Right ventricle myocardium superior (tissue), 1 donor: ENCODE measurements around the gene KIF26B. TPM values are rescaled to one million over a fixed set of nuclear protein-coding genes. Genes with fewer than 3 reads are reported as not detected.

ENCODE experiments used
- ATAC-seq: fragments of 200-7000 bp; cut with Tn5 transposase; one replicate; pipeline ENCODE4 v1.9.1; 2020; ENCODE audit warnings: mild to moderate bottlenecking; ENCODE audit not compliant: poor library complexity
- DNase-seq: peaks from one replicate; pipeline ENCODE4 v3.0.0-alpha.2; 2020
- intact Hi-C: fragments of 100-400 bp; cut with DNase I; formaldehyde crosslinking; loops from one replicate; pipeline ENCODE4 v1.11.2; 2022
- total RNA-seq: library from RNA; stranded (reverse); fragmentation: NEBNext Ultra II Directional; extraction: Animal tissue kit (Norgen Biotek cat#: 25700); gene quantifications from one replicate; pipeline ENCODE4 v1.2.1, GENCODE V29; 2021
- donor health status: DM: no; HTN: yes; CAD: no; lungs with severe emphysema.

KIF26B gene
- total RNA-seq, 1 donor from 2014 or later, result 2.4 TPM

DNA sequence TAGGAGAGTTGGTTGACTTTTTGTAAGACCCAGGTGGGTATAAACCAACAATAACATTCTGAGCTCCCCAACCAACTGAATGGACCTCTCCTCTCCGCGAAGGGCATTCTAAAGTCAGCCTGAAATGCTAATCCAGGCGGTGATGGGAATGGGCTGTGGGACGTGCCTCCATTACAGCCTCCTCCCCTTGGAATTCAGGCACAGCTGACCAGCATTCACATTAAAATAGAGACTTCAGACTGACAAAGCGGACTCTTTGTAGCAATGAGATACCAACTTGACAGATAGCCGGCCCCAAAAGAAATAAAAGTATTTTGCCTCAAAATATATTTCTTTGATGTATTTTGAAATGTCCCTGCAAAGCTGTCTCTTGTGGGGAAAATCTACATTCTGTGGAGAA lies 101.7 kb downstream of the KIF26B start:
- DNase-seq (no peak), ATAC-seq (no peak)
- intact Hi-C loops, result no loop called here

DNA sequence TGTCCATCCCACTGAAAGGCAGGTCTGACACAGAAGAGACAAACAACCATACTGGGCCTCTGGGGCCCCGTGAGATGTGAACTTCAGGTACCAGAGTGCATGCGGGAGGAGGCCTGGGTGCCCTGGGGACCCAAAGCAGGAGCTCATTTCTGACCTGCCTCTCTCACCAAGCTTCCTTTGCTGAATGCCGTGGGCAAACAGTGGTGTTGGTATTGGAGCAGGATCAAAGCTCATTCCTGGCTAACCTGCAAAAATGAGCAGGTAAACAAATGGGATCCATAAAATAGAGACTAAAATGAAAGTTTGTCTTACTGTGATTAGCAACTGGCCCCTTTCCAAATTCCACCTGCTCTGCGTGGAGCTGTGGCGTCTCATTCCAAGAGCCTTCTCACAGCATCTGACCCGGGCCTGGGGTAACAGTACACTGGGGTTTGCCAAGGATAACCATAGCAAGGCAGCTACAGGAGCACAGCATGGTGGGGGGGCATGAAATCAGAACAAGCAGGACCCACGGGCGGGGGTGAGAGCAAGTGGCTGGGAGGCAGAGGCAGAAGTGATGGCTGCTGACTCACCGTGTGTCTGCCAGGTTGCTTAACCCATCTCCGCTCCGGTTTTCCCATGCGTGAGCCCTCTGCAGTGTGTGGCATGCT lies 103.6 kb downstream of the KIF26B start:
- intact Hi-C loops, result no loop called here
- DNase-seq, result no peak
- no peak for ATAC-seq

DNA sequence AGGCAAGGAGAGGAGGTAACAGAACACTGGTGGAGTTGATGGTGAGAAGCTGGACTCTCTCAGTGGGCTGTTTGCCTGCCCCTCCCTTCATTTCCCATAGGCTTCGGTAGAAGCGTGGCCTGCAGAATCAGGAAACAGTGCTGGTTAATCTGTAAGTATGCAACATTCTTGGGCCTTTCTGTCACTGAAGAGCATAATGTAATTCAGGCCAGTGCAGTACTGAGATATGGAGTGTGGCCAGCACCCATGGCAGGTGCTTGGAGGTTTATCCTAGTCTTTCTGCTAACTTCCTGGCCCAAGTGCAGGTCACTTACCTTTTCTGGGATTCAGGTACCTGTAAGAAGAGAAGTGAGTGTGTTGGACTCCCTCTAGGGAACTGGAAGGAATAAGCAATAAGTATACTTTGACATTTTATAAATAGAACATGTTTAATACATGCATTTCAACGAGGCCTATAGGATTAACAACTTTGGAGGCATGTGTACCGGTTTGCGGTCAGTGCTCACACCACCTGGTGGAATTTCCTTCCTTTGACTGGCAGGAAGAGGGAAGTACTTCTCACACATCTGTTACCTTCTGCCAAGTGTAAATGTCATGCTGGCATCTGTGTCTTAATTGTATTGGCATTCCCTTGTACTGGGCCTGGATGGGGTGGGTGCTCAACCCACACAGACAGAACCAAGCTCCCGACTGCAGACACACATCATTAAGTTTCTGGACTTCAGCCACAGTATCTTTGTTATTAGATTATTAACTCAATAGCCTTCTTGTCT lies 105.5 kb downstream of the KIF26B start:
- no peak for DNase-seq
- intact Hi-C loops, result no loop called here
- ATAC-seq, result no peak

DNA sequence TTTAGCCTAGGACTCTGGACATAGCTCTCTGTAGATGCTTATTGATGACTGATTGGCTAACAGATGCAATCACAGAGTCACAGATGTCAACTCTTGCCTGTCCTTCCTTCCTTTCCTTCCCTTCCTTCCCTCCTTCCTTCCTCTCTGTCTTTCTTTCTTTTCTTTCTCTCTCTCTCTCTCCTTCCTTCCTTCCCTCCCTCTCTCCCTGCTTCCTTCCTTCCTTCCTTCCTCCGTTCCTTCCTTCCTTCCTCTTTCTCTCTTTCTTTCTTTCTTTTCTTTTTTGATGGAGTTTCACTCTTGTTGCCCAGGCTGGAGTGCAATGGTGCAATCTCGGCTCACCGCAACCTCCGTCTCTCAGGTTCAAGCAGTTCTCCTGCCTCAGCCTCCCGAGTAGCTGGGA lies 106.1 kb downstream of the KIF26B start:
- ATAC-seq (no peak), DNase-seq (no peak)
- intact Hi-C loops, result no loop called here

DNA sequence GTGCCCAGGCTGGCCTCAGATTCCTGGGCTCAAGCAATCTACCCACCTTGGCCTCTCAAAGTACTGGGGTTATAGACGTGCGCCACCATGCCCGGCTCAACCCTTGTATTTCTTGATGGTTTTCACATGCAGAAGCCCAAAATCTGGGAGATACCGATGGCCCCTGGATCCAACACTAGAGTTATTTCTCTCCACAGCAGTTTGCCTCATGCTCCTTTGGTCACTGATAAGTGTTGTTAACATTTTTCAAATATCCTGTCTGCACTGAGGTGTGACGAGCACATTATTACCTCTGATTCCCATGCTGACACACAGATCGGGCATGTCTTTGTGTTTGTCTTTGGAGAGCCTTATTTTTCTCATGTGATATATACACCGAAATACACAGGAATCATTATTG lies 107.0 kb downstream of the KIF26B start:
- DNase-seq (no peak), ATAC-seq (no peak)
- intact Hi-C loops, result no loop called here

DNA sequence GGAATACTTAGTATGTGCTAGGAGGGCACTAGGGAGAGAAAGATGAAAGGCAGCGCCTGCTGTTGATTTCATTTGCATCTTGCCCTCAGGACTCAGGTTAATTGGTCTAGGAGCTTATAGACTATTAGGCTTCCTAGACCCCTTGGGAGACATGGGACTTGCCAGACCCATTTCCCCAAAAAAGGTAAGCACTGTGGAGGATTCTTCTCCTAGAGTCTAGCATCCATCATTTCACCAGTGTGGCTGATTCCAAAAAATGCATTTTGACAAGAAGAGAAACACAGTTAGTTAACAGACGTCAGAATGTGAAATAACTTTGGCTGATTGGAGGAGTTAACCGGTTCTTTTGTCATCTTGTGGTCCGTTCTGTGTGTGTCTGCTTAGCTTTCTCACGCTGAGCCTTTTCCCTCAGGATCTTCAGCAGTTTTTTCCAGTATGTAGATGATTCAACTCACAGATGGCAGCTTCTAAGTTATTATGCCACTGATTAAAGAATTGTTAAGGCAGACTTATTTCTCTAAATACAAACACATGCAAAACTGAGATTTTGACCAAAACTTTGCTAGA lies 108.8 kb downstream of the KIF26B start:
- ATAC-seq, result no peak
- intact Hi-C loops, result no loop called here
- DNase-seq, result no peak

DNA sequence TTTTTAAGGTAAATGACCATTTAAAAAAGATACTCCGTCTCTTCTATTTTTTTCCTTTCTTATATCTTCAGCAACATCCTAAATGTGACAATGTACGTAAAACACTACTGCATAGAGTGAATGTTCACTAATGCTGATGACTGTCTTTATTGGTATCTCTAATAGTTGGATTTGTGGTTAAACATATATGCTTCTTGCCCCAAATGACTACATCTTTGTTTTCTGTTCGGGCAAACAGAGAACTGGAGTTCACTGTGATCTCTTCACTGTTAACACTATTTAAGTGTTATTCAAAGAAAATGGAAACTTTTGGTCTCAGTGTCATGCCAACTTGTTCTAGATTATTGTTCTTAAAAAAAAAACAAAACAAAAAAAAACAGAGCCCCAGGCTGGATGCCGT lies 109.4 kb downstream of the KIF26B start:
- no peak for DNase-seq
- intact Hi-C loops, result no loop called here
- no peak for ATAC-seq

DNA sequence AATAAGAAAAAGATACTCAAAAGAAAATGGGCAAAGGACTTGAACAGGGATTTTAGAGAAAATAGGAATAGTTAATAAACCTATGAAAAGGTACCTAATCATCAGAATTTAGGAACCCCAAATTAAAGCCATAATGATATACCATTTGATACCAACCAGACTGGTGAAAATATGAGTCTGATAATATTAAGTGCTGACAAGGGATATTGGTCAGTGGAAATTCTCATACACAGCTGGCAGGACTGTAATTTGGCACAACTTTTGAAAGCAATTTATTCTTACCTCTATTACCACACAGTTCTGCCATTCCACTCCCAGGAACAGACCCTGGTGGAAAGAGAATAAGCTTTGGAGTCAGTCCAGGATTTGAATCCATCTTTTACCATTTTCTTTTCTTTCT lies 111.3 kb downstream of the KIF26B start:
- intact Hi-C loops, result no loop called here
- DNase-seq (no peak), ATAC-seq (no peak)

DNA sequence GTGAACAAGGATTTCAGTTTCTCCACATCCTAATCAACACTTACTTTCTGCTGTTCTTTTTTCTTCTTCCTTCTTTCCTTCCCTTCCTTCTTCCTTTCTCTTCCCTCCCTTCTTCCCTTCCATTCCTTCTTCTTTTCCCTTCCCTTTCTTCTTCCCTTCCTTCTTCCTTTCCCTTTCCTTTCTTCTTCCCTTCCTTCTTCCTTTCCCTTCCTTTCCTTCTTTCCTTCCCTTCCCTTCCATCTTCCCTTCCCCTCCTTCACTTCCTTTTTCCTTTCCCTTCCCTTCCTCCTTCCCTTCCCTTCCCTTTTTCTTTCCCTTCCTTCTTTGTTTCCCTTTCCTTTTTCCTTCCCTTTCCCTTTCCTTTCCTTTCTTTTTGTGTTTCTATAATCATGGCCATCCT lies 115.3 kb downstream of the KIF26B start:
- intact Hi-C loops, result no loop called here
- ATAC-seq, result no peak
- no peak for DNase-seq

DNA sequence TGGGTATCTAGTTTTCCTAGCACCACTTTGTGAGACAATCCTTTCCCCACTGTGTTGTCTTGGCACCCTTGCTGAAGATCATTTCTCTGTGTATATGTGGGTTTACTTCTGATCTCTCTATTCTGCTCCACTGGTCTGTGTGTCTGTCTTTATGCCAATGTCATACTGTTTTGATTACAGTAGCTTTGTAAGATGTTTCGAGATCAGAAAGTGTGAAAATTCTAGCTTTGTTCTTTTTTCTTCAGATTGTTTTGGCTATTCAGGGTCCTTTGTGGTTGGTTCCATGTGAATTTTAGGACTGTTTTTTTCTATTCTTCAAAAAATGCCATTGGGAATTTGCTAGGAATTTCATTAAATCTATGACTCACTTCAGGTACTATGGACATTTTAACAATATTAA lies 116.2 kb downstream of the KIF26B start:
- no peak for DNase-seq
- ATAC-seq, result no peak
- intact Hi-C loops, result no loop called here

DNA sequence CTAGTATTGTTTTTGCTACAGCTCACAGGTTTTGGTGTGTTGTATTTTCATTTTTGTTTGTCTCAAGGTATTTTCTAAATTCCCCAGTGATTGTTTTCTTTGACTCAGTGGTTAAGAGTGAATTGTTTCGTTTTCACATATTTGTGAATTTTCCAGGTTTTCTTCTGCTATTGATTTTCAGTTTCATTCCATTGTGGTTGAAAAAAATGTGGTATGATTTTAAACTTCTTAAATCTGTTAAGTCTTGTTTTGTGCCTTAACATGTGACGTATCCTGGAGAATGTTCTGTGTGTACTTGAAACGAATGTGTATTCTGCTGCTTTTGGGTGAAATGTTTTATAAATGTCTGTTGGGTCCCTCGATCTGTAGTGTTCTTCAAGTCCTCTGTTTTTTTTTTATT lies 117.9 kb downstream of the KIF26B start:
- DNase-seq, result no peak
- intact Hi-C loops, result no loop called here
- ATAC-seq, result no peak

DNA sequence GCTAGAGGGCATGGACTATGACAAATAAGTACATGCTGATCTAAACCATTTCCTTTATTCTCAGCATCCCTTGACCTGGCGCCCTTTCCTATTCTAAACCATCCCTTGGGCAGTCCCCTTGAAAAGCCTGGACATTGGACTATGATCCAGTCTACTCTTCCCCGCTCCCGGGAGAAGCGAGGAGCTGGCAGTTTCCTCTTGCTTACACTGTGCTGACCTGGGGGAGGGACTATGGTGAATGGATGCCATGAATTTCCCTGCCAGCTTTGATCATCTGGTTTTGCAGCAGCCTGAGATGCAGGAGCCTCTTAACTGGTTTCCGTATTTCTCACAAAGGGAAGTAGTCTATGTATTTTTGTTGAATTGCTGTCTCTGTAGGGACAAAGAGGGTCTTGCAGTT lies 121.7 kb downstream of the KIF26B start:
- intact Hi-C loops, result no loop called here
- ATAC-seq, result no peak

DNA sequence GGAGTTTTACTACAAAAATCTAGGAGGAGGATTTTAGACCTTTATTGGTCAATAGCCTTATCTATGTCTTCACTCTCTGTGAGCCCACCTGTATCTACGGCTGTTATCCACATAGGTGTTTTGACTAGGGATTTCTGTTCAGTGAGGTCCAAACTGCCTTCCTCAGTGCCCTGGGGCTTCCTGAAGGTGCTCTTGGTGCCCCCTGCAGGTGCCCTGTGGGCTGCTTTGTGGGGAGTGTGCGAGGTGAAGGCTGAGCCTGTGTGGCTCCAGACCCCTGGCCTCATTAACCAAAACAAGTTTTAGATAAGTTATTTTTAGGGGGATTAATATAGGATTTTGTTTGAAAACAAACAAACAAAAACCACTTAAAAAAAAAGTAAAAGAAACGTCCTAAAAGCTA lies 122.5 kb downstream of the KIF26B start:
- intact Hi-C loops, result no loop called here
- DNase-seq, result no peak
- ATAC-seq, result no peak

More for the DNA sequence above, 121.7 kb downstream of the KIF26B start:
- no peak for DNase-seq

DNA sequence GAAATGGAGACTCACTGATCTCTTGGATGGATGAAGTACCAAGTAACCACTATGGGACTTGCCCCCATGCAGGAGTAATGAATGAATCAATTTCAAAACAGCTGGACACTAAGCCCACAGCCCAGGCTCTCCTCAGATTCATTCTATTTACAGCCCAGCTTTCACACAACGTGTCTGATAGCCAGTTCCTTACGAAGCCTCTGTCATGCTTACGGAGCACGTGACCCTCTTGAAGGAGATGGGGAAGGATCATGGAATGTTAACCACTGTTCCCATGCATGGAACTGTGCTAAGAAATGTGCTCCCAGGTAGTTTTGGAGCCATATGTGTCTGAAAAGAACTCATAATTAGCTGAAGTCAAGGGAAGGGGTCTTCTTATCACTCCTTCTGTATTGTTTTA lies 124.1 kb downstream of the KIF26B start:
- no peak for DNase-seq
- intact Hi-C loops, result no loop called here
- no peak for ATAC-seq

DNA sequence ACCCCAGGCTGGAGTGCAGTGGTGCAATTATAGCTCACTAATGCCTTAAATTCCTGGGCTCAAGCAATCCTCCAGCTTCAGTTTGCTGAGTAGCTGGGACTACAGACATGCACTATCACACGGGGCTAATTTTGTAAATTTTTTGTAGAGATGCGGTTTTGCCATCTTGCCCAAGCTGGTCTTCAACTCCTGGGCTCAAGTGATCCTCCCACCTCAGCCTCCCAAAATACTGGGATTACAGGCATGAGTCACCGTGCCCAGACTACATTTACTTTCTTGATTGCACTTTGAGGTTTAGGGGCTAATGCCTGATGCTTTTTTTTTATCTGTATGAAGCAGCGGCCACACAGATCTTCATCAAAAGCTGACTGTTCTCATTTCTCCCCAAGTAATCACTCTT lies 124.6 kb downstream of the KIF26B start:
- intact Hi-C loops, result no loop called here
- DNase-seq (no peak), ATAC-seq (no peak)

DNA sequence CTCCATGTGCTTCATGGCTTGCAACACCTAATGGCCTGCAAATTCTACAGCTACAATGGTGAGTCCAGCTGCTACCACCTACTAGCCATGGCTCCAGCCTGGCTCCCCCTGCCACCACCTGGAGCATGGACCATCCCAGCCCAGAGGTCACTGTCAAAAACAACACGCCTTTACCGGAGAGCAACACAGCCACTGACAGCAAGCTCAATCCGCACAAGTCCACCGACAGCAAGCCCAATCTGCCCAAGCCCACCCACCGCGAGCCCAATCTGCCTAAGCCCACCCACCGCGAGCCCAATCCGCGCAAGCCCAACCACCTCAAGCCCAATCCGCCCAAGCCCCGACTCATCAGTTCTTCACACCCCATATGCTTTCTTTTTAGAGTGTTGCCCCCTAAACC lies 128.2 kb downstream of the KIF26B start:
- ATAC-seq (no peak), DNase-seq (no peak)
- intact Hi-C loops, result no loop called here

DNA sequence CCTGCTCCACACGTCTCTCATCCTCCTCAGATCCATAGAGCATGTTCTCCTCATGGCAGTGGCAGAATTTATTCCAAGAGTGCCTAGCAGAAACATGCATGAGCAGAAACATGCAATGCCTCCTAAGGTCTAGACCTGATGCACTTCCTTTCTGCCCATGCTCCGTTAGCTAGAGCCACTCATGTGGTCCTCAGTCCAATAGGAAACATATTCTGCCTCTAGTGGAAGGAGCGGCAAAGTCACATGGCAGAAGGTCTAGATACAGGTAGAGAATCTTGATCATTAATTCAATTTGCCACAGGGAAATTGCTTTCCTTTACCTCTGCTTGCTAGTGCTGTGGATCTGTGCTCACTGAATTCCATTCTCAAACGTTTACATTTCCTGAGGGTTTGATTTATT lies 130.4 kb downstream of the KIF26B start:
- ATAC-seq (no peak), DNase-seq (no peak)
- intact Hi-C loops, result no loop called here

DNA sequence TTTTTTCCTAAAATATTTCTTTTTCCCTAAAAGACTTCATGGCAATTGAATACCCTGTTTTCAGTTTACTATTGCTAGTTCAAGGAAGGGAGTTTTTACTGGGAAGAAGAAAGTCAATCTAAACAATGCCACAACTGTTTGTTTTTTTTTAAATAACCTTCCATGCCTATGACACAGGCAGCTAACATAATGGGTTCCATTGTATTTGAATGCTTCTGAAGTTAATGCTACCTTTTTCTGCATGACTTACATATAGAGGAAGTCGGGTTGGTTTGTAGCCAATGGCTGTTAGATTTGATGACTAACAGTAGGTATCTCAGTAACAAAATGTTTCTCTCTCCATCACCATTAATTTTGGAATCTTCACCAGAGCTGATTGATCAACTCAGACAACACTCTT lies 134.0 kb downstream of the KIF26B start:
- no peak for ATAC-seq
- intact Hi-C loops, result no loop called here
- DNase-seq, result no peak

DNA sequence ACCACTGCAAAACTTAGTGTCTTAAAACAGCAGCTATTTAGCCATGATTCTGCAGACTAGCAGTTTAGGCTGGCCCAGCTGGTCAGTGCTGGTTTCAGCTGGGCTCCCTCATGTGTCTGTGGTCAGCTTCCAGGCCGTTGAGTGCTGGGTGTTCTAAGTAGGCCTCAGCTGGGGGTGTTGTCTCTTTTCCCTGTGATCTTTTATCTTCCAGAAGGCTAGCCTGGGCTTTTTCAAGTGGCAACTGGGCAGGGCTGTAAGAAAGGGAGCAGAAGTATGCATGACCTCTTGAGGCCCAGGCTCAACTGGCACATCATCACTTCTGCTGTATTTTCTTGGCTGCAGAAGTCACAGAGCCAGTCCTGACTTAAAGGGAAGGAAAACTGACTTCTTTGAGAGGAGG lies 136.1 kb downstream of the KIF26B start:
- ATAC-seq (peak; percentile 83), DNase-seq (no peak)
- intact Hi-C loops, result no loop called here

DNA sequence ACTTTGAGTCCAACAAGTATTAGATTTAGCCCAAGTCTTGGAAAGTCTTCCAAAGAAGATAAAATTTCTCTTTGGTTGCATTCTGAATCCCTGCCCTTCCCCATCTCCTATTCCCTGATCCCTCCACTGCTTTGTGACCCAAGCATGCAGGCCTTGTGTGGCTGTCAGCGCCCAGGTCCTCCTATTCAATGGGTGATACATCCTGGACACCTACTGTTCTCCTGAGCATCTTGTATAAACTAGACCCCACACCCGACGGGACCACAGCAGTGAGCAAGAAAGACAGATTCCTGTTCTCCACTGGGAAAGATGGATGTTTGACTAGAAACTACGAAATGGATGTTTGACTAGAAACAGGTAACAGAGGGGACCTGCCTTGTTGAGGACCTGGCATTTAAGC lies 136.6 kb downstream of the KIF26B start:
- DNase-seq, result no peak

More for the DNA sequence above, 136.6 kb downstream of the KIF26B start:
- no peak for ATAC-seq
- intact Hi-C loops, result no loop called here
